ENCODE data around the gene RABGAP1L. TPM values are rescaled to one million over a fixed set of nuclear protein-coding genes. Genes with fewer than 3 reads are reported as not detected.

The RABGAP1L gene
- total and polyA plus RNA-seq, 2 donors (not counting 3 experiments of a cell fraction or from before 2014, with no cell fraction given) = 6.4 to 22.2 TPM

Small RNA genes lying within 50 kb of the gene (small RNA-seq; reads per million reads assigned to genes)
- gene BANF1P4 (ENCODE audit: insufficient read depth, insufficient read length, low read depth, low replicate concordance) = not detected
- not detected for gene RF00019 (ENCODE audit: insufficient read depth, insufficient read length, low read depth, low replicate concordance)
- gene RNU6-307P (ENCODE audit: insufficient read depth, insufficient read length, low read depth, low replicate concordance) = not detected

Other genes with a start within 250 kb of the RABGAP1L start
- gene SERPINC1, start 242.2 kb upstream of the RABGAP1L start, total RNA-seq = 0.35 TPM in 1 of 2 replicates, not detected in the other
- gene SERPINC1, start 242.2 kb upstream of the RABGAP1L start, polyA plus RNA-seq = 0.05 and 0.06 TPM in 2 replicates
- gene RC3H1, start 137.2 kb upstream of the RABGAP1L start, total RNA-seq = 30.0 and 41.4 TPM in 2 replicates
- gene RC3H1, start 137.2 kb upstream of the RABGAP1L start, polyA plus RNA-seq = 7.0 and 7.9 TPM in 2 replicates

Data from endothelial cell of umbilical vein (primary cell).